ENCODE measurements around the gene CNN3. TPM values are rescaled to one million over a fixed set of nuclear protein-coding genes. Genes with fewer than 3 reads are reported as not detected.

The CNN3 gene
- total RNA-seq, 2 donors from 2014 or later: 82.2 to 124 TPM

DNA sequence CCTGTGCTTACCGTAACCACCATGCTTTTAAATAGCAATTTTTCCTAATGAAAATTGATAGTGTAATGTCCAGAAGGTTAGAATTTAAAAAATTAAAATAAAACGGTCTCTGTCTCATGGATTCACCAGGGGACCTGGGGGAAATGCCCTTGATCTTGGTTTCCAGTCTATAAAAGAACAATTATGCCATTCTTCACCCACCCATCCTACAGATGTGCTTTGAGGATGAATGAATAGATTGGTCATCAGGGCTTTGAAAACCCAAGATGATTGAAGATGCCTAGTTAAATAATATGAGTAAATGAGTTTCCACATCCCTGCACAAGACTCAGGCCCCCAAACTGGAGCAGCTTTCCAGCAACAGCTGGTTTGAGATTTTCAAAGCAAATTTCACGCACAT is 38.7 kb downstream of the CNN3 start:
- Histone ChIP-seq H3K27me3 (no peaks in the 10 kb centered on the region), H3K9me3 (no peaks in the 10 kb centered on the region), H3K4me3 (no peak overlapping the region), H3K27ac (no peak overlapping the region), H3K4me1 (no peaks in the 10 kb centered on the region), H3K36me3 (peaks cover under 1% of the 10 kb centered on the region)
- TF ChIP-seq CTCF (IDR thresholded peaks at IDR 0.05): no peak
- no peak for DNase-seq (ENCODE audit: low spot score)

GRCh38 chr1:94887603-94888171 is 39.2 kb downstream of the CNN3 start:
- no peaks in the 10 kb centered on the region for H3K9me3 ChIP-seq
- no peaks in the 10 kb centered on the region for H3K4me1 ChIP-seq
- TF ChIP-seq CTCF (IDR thresholded peaks at IDR 0.05): no peak
- H3K27me3 ChIP-seq: no peaks in the 10 kb centered on the region
- no peak overlapping the region for H3K27ac ChIP-seq
- no peak for DNase-seq (ENCODE audit: low spot score)
- H3K36me3 ChIP-seq: no peaks in the 10 kb centered on the region
- H3K4me3 ChIP-seq: no peak overlapping the region

GRCh38 chr1:94887106-94887505 is 39.8 kb downstream of the CNN3 start:
- Histone ChIP-seq H3K27me3 (no peaks in the 10 kb centered on the region), H3K36me3 (no peaks in the 10 kb centered on the region), H3K9me3 (no peaks in the 10 kb centered on the region), H3K27ac (no peak overlapping the region), H3K4me3 (no peak overlapping the region), H3K4me1 (no peaks in the 10 kb centered on the region)
- no peak for DNase-seq (ENCODE audit: low spot score)
- no peak for TF ChIP-seq CTCF (IDR thresholded peaks at IDR 0.05)

GRCh38 chr1:94886361-94886760 is 40.5 kb downstream of the CNN3 start:
- H3K27ac ChIP-seq: no peak overlapping the region
- no peaks in the 10 kb centered on the region for H3K9me3 ChIP-seq
- H3K4me3 ChIP-seq: no peak overlapping the region
- no peaks in the 10 kb centered on the region for H3K36me3 ChIP-seq
- no peaks in the 10 kb centered on the region for H3K4me1 ChIP-seq
- no peak for DNase-seq (ENCODE audit: low spot score)
- H3K27me3 ChIP-seq: no peaks in the 10 kb centered on the region
- no peak for TF ChIP-seq CTCF (IDR thresholded peaks at IDR 0.05)

GRCh38 chr1:94884507-94884906 is 42.4 kb downstream of the CNN3 start:
- no peaks in the 10 kb centered on the region for H3K27me3 ChIP-seq
- H3K36me3 ChIP-seq: no peaks in the 10 kb centered on the region
- H3K27ac ChIP-seq: no peak overlapping the region
- no peaks in the 10 kb centered on the region for H3K9me3 ChIP-seq
- no peaks in the 10 kb centered on the region for H3K4me1 ChIP-seq
- TF ChIP-seq CTCF (IDR thresholded peaks at IDR 0.05): no peak
- no peak for DNase-seq (ENCODE audit: low spot score)
- H3K4me3 ChIP-seq: no peak overlapping the region

GRCh38 chr1:94884106-94884505 is 42.8 kb downstream of the CNN3 start:
- no peaks in the 10 kb centered on the region for H3K27me3 ChIP-seq
- DNase-seq (ENCODE audit: low spot score): no peak
- no peaks in the 10 kb centered on the region for H3K36me3 ChIP-seq
- no peaks in the 10 kb centered on the region for H3K9me3 ChIP-seq
- H3K4me3 ChIP-seq: no peak overlapping the region
- no peak for TF ChIP-seq CTCF (IDR thresholded peaks at IDR 0.05)
- no peaks in the 10 kb centered on the region for H3K4me1 ChIP-seq
- no peak overlapping the region for H3K27ac ChIP-seq
